ENCODE results near the gene LAGE3.

DNA sequence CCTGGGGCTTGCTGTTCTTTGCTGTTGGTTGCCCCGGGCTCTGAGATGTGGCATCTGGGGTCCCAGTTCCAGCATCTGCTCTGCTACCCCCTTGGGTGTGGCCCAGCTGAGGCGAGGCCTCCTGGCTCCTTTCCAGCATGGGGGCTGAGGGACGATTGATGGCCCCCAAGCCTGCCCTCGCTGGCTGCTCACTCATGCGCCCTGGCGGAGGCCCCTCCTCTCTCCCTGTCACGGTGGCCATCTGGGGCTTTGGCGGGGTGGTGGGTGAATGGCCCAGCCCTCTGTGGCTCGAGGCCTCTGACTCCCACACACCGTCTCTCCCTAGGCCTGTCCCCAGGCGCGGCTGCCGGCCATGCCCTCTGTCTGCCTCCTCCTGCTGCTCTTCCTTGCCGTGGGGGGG is 19.2 kb downstream of the LAGE3 start:
- TF ChIP-seq, protein P1, sequence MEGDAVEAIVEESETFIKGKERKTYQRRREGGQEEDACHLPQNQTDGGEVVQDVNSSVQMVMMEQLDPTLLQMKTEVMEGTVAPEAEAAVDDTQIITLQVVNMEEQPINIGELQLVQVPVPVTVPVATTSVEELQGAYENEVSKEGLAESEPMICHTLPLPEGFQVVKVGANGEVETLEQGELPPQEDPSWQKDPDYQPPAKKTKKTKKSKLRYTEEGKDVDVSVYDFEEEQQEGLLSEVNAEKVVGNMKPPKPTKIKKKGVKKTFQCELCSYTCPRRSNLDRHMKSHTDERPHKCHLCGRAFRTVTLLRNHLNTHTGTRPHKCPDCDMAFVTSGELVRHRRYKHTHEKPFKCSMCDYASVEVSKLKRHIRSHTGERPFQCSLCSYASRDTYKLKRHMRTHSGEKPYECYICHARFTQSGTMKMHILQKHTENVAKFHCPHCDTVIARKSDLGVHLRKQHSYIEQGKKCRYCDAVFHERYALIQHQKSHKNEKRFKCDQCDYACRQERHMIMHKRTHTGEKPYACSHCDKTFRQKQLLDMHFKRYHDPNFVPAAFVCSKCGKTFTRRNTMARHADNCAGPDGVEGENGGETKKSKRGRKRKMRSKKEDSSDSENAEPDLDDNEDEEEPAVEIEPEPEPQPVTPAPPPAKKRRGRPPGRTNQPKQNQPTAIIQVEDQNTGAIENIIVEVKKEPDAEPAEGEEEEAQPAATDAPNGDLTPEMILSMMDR (IDR thresholded peaks at IDR 0.05), result no peak
- no peak for TF ChIP-seq POLR2A (IDR thresholded peaks at IDR 0.05)
